HEK293 (cell line): Measurements from ENCODE around the gene PXMP2.

ENCODE experiments used
- CTCF ChIA-PET: fragments of 350-600 bp; formaldehyde crosslinking; extraction: SDS; loops from one replicate; lab custom pipeline; 2021; ENCODE audit warnings: antibody characterized with exemption; lab: Yijun Ruan, JAX
- POLR2A ChIA-PET: fragments of 300-600 bp; formaldehyde crosslinking; extraction: SDS; loops from one replicate; lab custom pipeline; 2020; ENCODE audit warnings: antibody characterized with exemption, inconsistent platforms; lab: Yijun Ruan, JAX
- H3K27ac ChIP-seq: fragments of 200-500 bp; sonication (Bioruptor generic); 2 replicates; pipeline ENCODE4 v1.5.1; 2014; ENCODE audit warnings: low read depth, low read length, control low read depth, inconsistent platforms; ENCODE audit errors: extremely low read depth
- H3K36me3 ChIP-seq, 2 experiments: fragments of 200-500 bp in 1 of 2; sonication (Bioruptor generic) in 1 of 2; 1 replicate in 1 of 2; 2 replicates in 1 of 2; pipeline ENCODE4 v1.5.1; 2014 to 2017; ENCODE audit warnings: inconsistent platforms in 2 of 2, low read length in 2 of 2; ENCODE audit not compliant: control insufficient read depth in 2 of 2, insufficient read depth in 1 of 2
- H3K4me1 ChIP-seq: fragments of 200-500 bp; sonication (Bioruptor generic); 2 replicates; pipeline ENCODE4 v1.5.1; 2014; ENCODE audit warnings: mild to moderate bottlenecking, low read length, inconsistent platforms; ENCODE audit not compliant: control insufficient read depth, insufficient read depth
- H3K4me3 ChIP-seq: 2 replicates; pipeline ENCODE4 v1.5.1; 2011; ENCODE audit warnings: low read depth, mild to moderate bottlenecking, control low read depth, low read length, moderate library complexity
- H3K9me3 ChIP-seq: fragments of 200-500 bp; sonication (Bioruptor generic); 2 replicates; pipeline ENCODE4 v1.5.1; 2014; ENCODE audit warnings: low read depth, low read length, inconsistent platforms; ENCODE audit not compliant: control insufficient read depth, insufficient read depth
- GLI2 ChIP-seq: fragments of 450-650 bp; formaldehyde crosslinking; IDR thresholded peaks from 2 replicates; pipeline ENCODE4; 2017; ENCODE audit warnings: missing biosample characterization, missing genetic modification characterization, low read depth, borderline replicate concordance
- GLI4 ChIP-seq: fragments of 450-650 bp; formaldehyde crosslinking; IDR thresholded peaks from 2 replicates; pipeline ENCODE4 v1.5.1; 2016; ENCODE audit warnings: missing biosample characterization, missing genetic modification characterization
- GLIS2 ChIP-seq: fragments of 450-650 bp; formaldehyde crosslinking; IDR thresholded peaks from 2 replicates; pipeline ENCODE4 v1.5.1; 2016; ENCODE audit warnings: missing biosample characterization, missing genetic modification characterization
- KLF10 ChIP-seq: fragments of 450-650 bp; IDR thresholded peaks from 2 replicates; pipeline ENCODE4 v1.5.1; 2018; ENCODE audit warnings: missing biosample characterization, mild to moderate bottlenecking, missing genetic modification characterization
- OVOL3 ChIP-seq: fragments of 450-650 bp; formaldehyde crosslinking; IDR thresholded peaks from 2 replicates; pipeline ENCODE4 v1.5.1; 2016; ENCODE audit warnings: missing biosample characterization, missing genetic modification characterization
- SCRT1 ChIP-seq: fragments of 450-650 bp; formaldehyde crosslinking; IDR thresholded peaks from 2 replicates; pipeline ENCODE4 v1.5.1; 2016; ENCODE audit warnings: missing biosample characterization, missing genetic modification characterization, borderline replicate concordance
- SCRT2 ChIP-seq: fragments of 450-650 bp; formaldehyde crosslinking; IDR thresholded peaks from 2 replicates; pipeline ENCODE4 v1.5.1; 2016; ENCODE audit warnings: missing biosample characterization, missing genetic modification characterization
- ZBTB44 ChIP-seq: fragments of 450-650 bp; IDR thresholded peaks from 2 replicates; pipeline ENCODE4 v1.5.1; 2018; ENCODE audit warnings: missing biosample characterization, mild to moderate bottlenecking, missing genetic modification characterization
- ZBTB8A ChIP-seq: fragments of 450-650 bp; formaldehyde crosslinking; IDR thresholded peaks from 2 replicates; pipeline ENCODE4 v1.5.1; 2016; ENCODE audit warnings: missing biosample characterization, missing genetic modification characterization
- ZFHX2 ChIP-seq: fragments of 450-650 bp; formaldehyde crosslinking; conservative IDR thresholded peaks from 2 replicates; pipeline ENCODE4 v1.5.1; 2016; ENCODE audit warnings: missing biosample characterization, missing genetic modification characterization
- ZNF175 ChIP-seq: fragments of 450-650 bp; formaldehyde crosslinking; IDR thresholded peaks from 2 replicates; pipeline ENCODE4 v1.5.1; 2016; ENCODE audit warnings: missing biosample characterization, missing genetic modification characterization
- ZNF202 ChIP-seq: fragments of 450-650 bp; formaldehyde crosslinking; IDR thresholded peaks from 2 replicates; pipeline ENCODE4 v1.5.1; 2016; ENCODE audit warnings: missing biosample characterization, missing genetic modification characterization, borderline replicate concordance
- ZNF366 ChIP-seq: fragments of 450-650 bp; formaldehyde crosslinking; conservative IDR thresholded peaks from 2 replicates; pipeline ENCODE4 v1.5.1; 2016; ENCODE audit warnings: missing biosample characterization, missing genetic modification characterization
- ZNF416 ChIP-seq: fragments of 450-650 bp; formaldehyde crosslinking; IDR thresholded peaks from 2 replicates; pipeline ENCODE4 v1.5.1; 2016; ENCODE audit warnings: missing biosample characterization, missing genetic modification characterization
- ZNF433 ChIP-seq: fragments of 450-650 bp; formaldehyde crosslinking; IDR thresholded peaks from 2 replicates; pipeline ENCODE4 v1.5.1; 2016; ENCODE audit warnings: missing biosample characterization, missing genetic modification characterization, low read depth
- ZNF521 ChIP-seq: fragments of 450-650 bp; formaldehyde crosslinking; IDR thresholded peaks from 2 replicates; pipeline ENCODE4 v1.5.1; 2017; ENCODE audit warnings: missing biosample characterization, mild to moderate bottlenecking, missing genetic modification characterization
- ZNF629 ChIP-seq: fragments of 450-650 bp; formaldehyde crosslinking; IDR thresholded peaks from 2 replicates; pipeline ENCODE4 v1.5.1; 2017; ENCODE audit warnings: missing biosample characterization, missing genetic modification characterization
- ZNF664 ChIP-seq: fragments of 450-650 bp; formaldehyde crosslinking; IDR thresholded peaks from 2 replicates; pipeline ENCODE4 v1.5.1; 2016; ENCODE audit warnings: missing biosample characterization, missing genetic modification characterization
- ZNF707 ChIP-seq: fragments of 450-650 bp; formaldehyde crosslinking; IDR thresholded peaks from 2 replicates; pipeline ENCODE4 v1.5.1; 2016; ENCODE audit warnings: missing biosample characterization, missing genetic modification characterization
- TF ChIP-seq, protein P1 (sequence below): fragments of 450-650 bp; formaldehyde crosslinking; IDR thresholded peaks from 2 replicates; pipeline ENCODE4 v1.5.1; 2016; ENCODE audit warnings: missing biosample characterization, missing genetic modification characterization
- TF ChIP-seq, protein P2 (sequence below): fragments of 450-650 bp; formaldehyde crosslinking; optimal IDR thresholded peaks from 2 replicates; pipeline ENCODE3; 2016; ENCODE audit warnings: missing biosample characterization, mild to moderate bottlenecking, missing genetic modification characterization

PXMP2 gene

GRCh38 chr12:132669166-132669879, 18.1 kb upstream of the PXMP2 start:
- TF ChIP-seq SCRT1 (tag by site-specific recombination), result no peak
- no peak for TF ChIP-seq ZNF416 (tag by site-specific recombination)
- no peak for TF ChIP-seq ZNF521 (tag by site-specific recombination)
- no peak for TF ChIP-seq ZNF433 (tag by site-specific recombination)
- no peak for TF ChIP-seq ZNF202 (tag by site-specific recombination)
- no peak for TF ChIP-seq KLF10 (tag by site-specific recombination)
- TF ChIP-seq ZBTB8A (tag by site-specific recombination), result no peak
- no peak for TF ChIP-seq ZNF629
- TF ChIP-seq OVOL3 (tag by site-specific recombination), result no peak
- no peak for TF ChIP-seq GLI2 (tag by site-specific recombination)
- TF ChIP-seq, protein P1, sequence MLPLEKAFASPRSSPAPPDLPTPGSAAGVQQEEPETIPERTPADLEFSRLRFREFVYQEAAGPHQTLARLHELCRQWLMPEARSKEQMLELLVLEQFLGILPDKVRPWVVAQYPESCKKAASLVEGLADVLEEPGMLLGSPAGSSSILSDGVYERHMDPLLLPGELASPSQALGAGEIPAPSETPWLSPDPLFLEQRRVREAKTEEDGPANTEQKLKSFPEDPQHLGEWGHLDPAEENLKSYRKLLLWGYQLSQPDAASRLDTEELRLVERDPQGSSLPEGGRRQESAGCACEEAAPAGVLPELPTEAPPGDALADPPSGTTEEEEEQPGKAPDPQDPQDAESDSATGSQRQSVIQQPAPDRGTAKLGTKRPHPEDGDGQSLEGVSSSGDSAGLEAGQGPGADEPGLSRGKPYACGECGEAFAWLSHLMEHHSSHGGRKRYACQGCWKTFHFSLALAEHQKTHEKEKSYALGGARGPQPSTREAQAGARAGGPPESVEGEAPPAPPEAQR, result no peak
- TF ChIP-seq, protein P2, sequence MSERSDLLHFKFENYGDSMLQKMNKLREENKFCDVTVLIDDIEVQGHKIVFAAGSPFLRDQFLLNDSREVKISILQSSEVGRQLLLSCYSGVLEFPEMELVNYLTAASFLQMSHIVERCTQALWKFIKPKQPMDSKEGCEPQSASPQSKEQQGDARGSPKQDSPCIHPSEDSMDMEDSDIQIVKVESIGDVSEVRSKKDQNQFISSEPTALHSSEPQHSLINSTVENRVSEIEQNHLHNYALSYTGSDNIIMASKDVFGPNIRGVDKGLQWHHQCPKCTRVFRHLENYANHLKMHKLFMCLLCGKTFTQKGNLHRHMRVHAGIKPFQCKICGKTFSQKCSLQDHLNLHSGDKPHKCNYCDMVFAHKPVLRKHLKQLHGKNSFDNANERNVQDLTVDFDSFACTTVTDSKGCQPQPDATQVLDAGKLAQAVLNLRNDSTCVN (tag by site-specific recombination), result no peak
- no peak for TF ChIP-seq ZNF707 (tag by site-specific recombination)
- TF ChIP-seq ZNF664 (tag by site-specific recombination), result no peak
- TF ChIP-seq ZNF175 (tag by site-specific recombination), result no peak
- TF ChIP-seq ZFHX2 (tag by site-specific recombination), result no peak
- no peak for TF ChIP-seq GLIS2 (tag by site-specific recombination)
- TF ChIP-seq GLI4 (tag by site-specific recombination), result no peak
- TF ChIP-seq ZBTB44 (tag by site-specific recombination), result no peak
- H3K9me3 ChIP-seq, result no peaks in the 10 kb centered on the region
- H3K27ac ChIP-seq, result no peak overlapping the region
- no peaks in the 10 kb centered on the region for H3K4me1 ChIP-seq
- ChIA-PET CTCF (no interaction called here), POLR2A (no interaction called here)
- H3K4me3 ChIP-seq, result no peak overlapping the region
- H3K36me3 ChIP-seq, result peaks cover 61 to 93% of the 10 kb centered on the region in 2 experiments

DNA sequence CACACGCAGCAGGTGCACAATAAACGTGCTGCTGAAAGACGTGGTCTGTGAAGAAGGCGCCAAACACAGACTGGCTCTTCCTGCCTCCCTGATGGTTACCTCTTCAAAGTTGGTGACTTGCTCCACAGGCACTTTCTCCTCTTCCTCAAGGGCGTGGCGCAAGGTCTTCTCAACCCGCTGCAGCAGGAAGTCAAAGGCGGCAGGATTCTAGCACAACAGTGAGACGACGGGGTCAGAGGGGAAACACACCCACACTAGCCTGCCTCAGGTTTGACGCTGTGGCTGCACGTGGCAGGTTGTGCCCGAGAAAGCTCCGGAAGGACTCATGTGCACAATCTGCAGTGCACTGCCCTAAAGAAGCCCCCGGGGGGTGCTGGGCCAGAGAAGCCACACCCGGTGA, 15.3 kb upstream of the PXMP2 start:
- CTCF ChIA-PET, result interaction anchor here (0.7 to 0.9 kb wide), 2 partner anchors 13 to 33 kb away, joined by 5 to 6 read pairs; no protein-coding TSS in a partner anchor
- POLR2A ChIA-PET, result no interaction called here
- H3K27ac ChIP-seq, result no peak overlapping the region
- H3K9me3 ChIP-seq, result no peaks in the 10 kb centered on the region
- peaks cover 49 to 93% of the 10 kb centered on the region in 2 experiments for H3K36me3 ChIP-seq
- TF ChIP-seq SCRT2 (tag by site-specific recombination), result no peak
- no peak for TF ChIP-seq ZNF366 (tag by site-specific recombination)
- H3K4me1 ChIP-seq, result no peaks in the 10 kb centered on the region
- no peak overlapping the region for H3K4me3 ChIP-seq
